H1 (cell line): ENCODE measurements around the gene HDAC9. TPM values are rescaled to one million over a fixed set of nuclear protein-coding genes. Genes with fewer than 3 reads are reported as not detected.

ENCODE experiments used
- CTCF ChIA-PET: fragments of 300-600 bp; sonication (Branson Sonifier 250); formaldehyde crosslinking; loops from one replicate; lab custom pipeline; 2021; ENCODE audit not compliant: partially characterized antibody; lab: Charles Lee
- POLR2A ChIA-PET: fragments of 300-600 bp; sonication (Branson Sonifier 250); formaldehyde crosslinking; loops from one replicate; lab custom pipeline; 2021; ENCODE audit warnings: inconsistent platforms; ENCODE audit not compliant: partially characterized antibody; lab: Charles Lee
- DNase-seq, 2 experiments: peaks; one replicate each; pipeline versions ENCODE4 v3.0.0 to v3.0.0-alpha.2; 2010 to 2022; ENCODE audit warnings: low spot score in 2 of 2, low read depth in 1 of 2, mixed read lengths in 1 of 2
- FAIRE-seq: peaks from 2 replicates; lab custom pipeline; 2011; peaks lifted over from hg19 to GRCh38; lab: Jason Lieb, UNC
- H2AFZ ChIP-seq: 2 replicates; pipeline ENCODE4 v1.8.1; 2012; ENCODE audit warnings: low read length, inconsistent platforms
- H2AK5ac ChIP-seq: 2 replicates; pipeline ENCODE4 v1.6.1; 2013; ENCODE audit warnings: low read depth, low read length
- H2BK120ac ChIP-seq: replicated peaks from 2 replicates; pipeline ENCODE3; 2013; ENCODE audit warnings: low read depth, low read length, inconsistent platforms
- H2BK12ac ChIP-seq: 2 replicates; pipeline ENCODE4 v1.6.1; 2013; ENCODE audit warnings: low read depth, low read length
- H2BK15ac ChIP-seq: 2 replicates; pipeline ENCODE4 v1.6.1; 2013; ENCODE audit warnings: low read length
- H2BK20ac ChIP-seq: 2 replicates; pipeline ENCODE4 v1.6.1; 2013; ENCODE audit warnings: low read length
- H2BK5ac ChIP-seq: 2 replicates; pipeline ENCODE4 v1.6.1; 2013; ENCODE audit warnings: low read depth, low read length
- H3K14ac ChIP-seq: 2 replicates; pipeline ENCODE4 v1.6.1; 2013; ENCODE audit warnings: inconsistent platforms; ENCODE audit not compliant: insufficient read length
- H3K18ac ChIP-seq: 2 replicates; pipeline ENCODE4 v1.6.1; 2013; ENCODE audit warnings: low read length; ENCODE audit errors: extremely low read depth
- H3K23ac ChIP-seq: 2 replicates; pipeline ENCODE4 v1.6.1; 2013; ENCODE audit warnings: inconsistent platforms; ENCODE audit not compliant: insufficient read length
- H3K23me2 ChIP-seq: 2 replicates; pipeline ENCODE4 v1.6.1; 2013; ENCODE audit warnings: low read depth, low read length
- H3K27ac ChIP-seq: 2 replicates; pipeline ENCODE4 v1.6.1; 2011; ENCODE audit warnings: low read depth, low read length, inconsistent platforms
- H3K27me3 ChIP-seq, 4 experiments: replicated peaks in 1 of 4; 1 replicate in 1 of 4; 2 replicates in 3 of 4; pipeline versions ENCODE4 v1.6.1 to v1.8.1; 2011 to 2013; ENCODE audit warnings: low read length in 3 of 4, mild to moderate bottlenecking in 3 of 4, inconsistent platforms in 2 of 4, mixed read lengths in 2 of 4, moderate library complexity in 1 of 4; ENCODE audit not compliant: control insufficient read depth in 3 of 4, insufficient read depth in 3 of 4; ENCODE audit errors: extremely low read depth in 1 of 4
- H3K36me3 ChIP-seq, 4 experiments: 2 replicates each; pipeline versions ENCODE4 v1.6.1 to v1.8.1; 2011 to 2013; ENCODE audit warnings: mild to moderate bottlenecking in 4 of 4, low read length in 3 of 4, moderate library complexity in 2 of 4, control low read depth in 1 of 4, inconsistent platforms in 1 of 4; ENCODE audit not compliant: insufficient read depth in 4 of 4, control insufficient read depth in 2 of 4
- H3K4ac ChIP-seq: replicated peaks from 2 replicates; pipeline ENCODE3; 2013; ENCODE audit warnings: low read length, low read depth, mixed read lengths, inconsistent platforms; ENCODE audit not compliant: insufficient read length
- H3K4me1 ChIP-seq, 4 experiments: replicated peaks in 1 of 4; 1 replicate in 1 of 4; 2 replicates in 3 of 4; pipeline versions ENCODE4 v1.6.1 to v1.8.1; 2011 to 2013; ENCODE audit warnings: low read length in 3 of 4, inconsistent platforms in 2 of 4, mixed read lengths in 1 of 4; ENCODE audit not compliant: insufficient read depth in 4 of 4, control insufficient read depth in 3 of 4
- H3K4me2 ChIP-seq, 2 experiments: 2 replicates each; pipeline versions ENCODE4 v1.6.1 to v1.8.1; 2011 to 2013; ENCODE audit warnings: low read depth in 2 of 2, low read length in 2 of 2, control low read depth in 1 of 2, inconsistent platforms in 1 of 2, mild to moderate bottlenecking in 1 of 2; ENCODE audit not compliant: insufficient read depth in 1 of 2
- H3K4me3 ChIP-seq, 4 experiments: fragments of 200-600, 300-600 bp in 1 of 4; sonication (generic), shearing (Covaris generic), sonication (Bioruptor Twin) in 1 of 4; 2 replicates each; pipeline versions ENCODE4 v1.5.1 to v1.8.1; 2011 to 2016; ENCODE audit warnings: low read length in 4 of 4, low read depth in 3 of 4, control low read depth in 2 of 4, inconsistent platforms in 2 of 4, mild to moderate bottlenecking in 2 of 4, mixed read lengths in 1 of 4, moderate library complexity in 1 of 4; ENCODE audit not compliant: insufficient read depth in 2 of 4; ENCODE audit errors: extremely low read depth in 1 of 4
- H3K56ac ChIP-seq: replicated peaks from 2 replicates; pipeline ENCODE3; 2013; ENCODE audit warnings: low read depth, mild to moderate bottlenecking, mixed read lengths, low read length, inconsistent platforms; ENCODE audit not compliant: insufficient read length
- H3K79me1 ChIP-seq: 2 replicates; pipeline ENCODE4 v1.6.1; 2013; ENCODE audit warnings: low read depth, low read length, control low read depth
- H3K79me2 ChIP-seq, 2 experiments: 2 replicates each; pipeline versions ENCODE4 v1.6.1 to v1.8.1; 2012 to 2013; ENCODE audit warnings: low read length in 2 of 2, mild to moderate bottlenecking in 2 of 2, inconsistent platforms in 1 of 2; ENCODE audit not compliant: insufficient read depth in 2 of 2, control insufficient read depth in 1 of 2
- H3K9ac ChIP-seq, 4 experiments: replicated peaks in 1 of 4; 1 replicate in 1 of 4; 2 replicates in 3 of 4; pipeline versions ENCODE4 v1.6.1 to v1.8.1; 2011 to 2013; ENCODE audit warnings: low read depth in 3 of 4, low read length in 3 of 4, control low read depth in 2 of 4, mild to moderate bottlenecking in 2 of 4, moderate library complexity in 2 of 4, inconsistent platforms in 1 of 4; ENCODE audit errors: extremely low read depth in 1 of 4
- H3K9me3 ChIP-seq, 2 experiments: 2 replicates each; pipeline versions ENCODE4 v1.6.1 to v1.8.1; 2012 to 2013; ENCODE audit warnings: mild to moderate bottlenecking in 2 of 2, moderate library complexity in 2 of 2, control low read depth in 1 of 2, inconsistent platforms in 1 of 2, low read depth in 1 of 2, low read length in 1 of 2, mixed read lengths in 1 of 2; ENCODE audit not compliant: insufficient read depth in 2 of 2
- H4K20me1 ChIP-seq, 2 experiments: replicated peaks in 1 of 2; 2 replicates each; pipeline versions ENCODE3 to v1.8.1; 2011 to 2013; ENCODE audit warnings: inconsistent platforms in 2 of 2, low read length in 2 of 2, mild to moderate bottlenecking in 1 of 2; ENCODE audit not compliant: insufficient read depth in 2 of 2, control insufficient read depth in 1 of 2
- H4K5ac ChIP-seq: 2 replicates; pipeline ENCODE4 v1.6.1; 2013; ENCODE audit warnings: low read length, low read depth, mixed read lengths, inconsistent platforms; ENCODE audit not compliant: insufficient read length
- H4K8ac ChIP-seq: 2 replicates; pipeline ENCODE4 v1.8.0; 2013; ENCODE audit warnings: mild to moderate bottlenecking, moderate library complexity, low read length, inconsistent platforms; ENCODE audit not compliant: insufficient read depth; ENCODE audit errors: extremely low read depth
- H4K91ac ChIP-seq: replicated peaks from 2 replicates; pipeline ENCODE3; 2013; ENCODE audit warnings: low read length, mixed read lengths, inconsistent platforms; ENCODE audit not compliant: insufficient read length
- BCL11A ChIP-seq, 2 experiments: IDR thresholded peaks; one replicate each; pipeline ENCODE4 v1.6.1; 2011; ENCODE audit warnings: low read depth in 2 of 2, low read length in 2 of 2, mild to moderate bottlenecking in 2 of 2
- KDM4A ChIP-seq: IDR thresholded peaks from one replicate; pipeline ENCODE4 v1.7.1; 2012; ENCODE audit warnings: low read depth, mild to moderate bottlenecking, moderate library complexity, low read length, inconsistent platforms; ENCODE audit not compliant: severe bottlenecking
- POLR2AphosphoS5 ChIP-seq: IDR thresholded peaks from 2 replicates; pipeline ENCODE4 v1.6.1; 2011; ENCODE audit warnings: low read depth, low read length
- SIX5 ChIP-seq: IDR thresholded peaks from 2 replicates; pipeline ENCODE4 v1.6.1; 2011; ENCODE audit warnings: mild to moderate bottlenecking, low read depth, low read length
- SP4 ChIP-seq: IDR thresholded peaks from 2 replicates; pipeline ENCODE4 v1.6.1; 2012; ENCODE audit warnings: low read length, inconsistent platforms
- YY1 ChIP-seq: IDR thresholded peaks from 2 replicates; pipeline ENCODE4 v1.6.1; 2011; ENCODE audit warnings: low read depth, mild to moderate bottlenecking, low read length
- WGBS, 2 experiments: shearing (Covaris generic) in 1 of 2; methylation state at CpG; one replicate each; pipeline versions ENCODE4 v1.1.6 to v1.1.7; 2013 to 2015; ENCODE audit warnings: low lambda C conversion rate in 2 of 2, mixed read lengths in 2 of 2, inconsistent platforms in 1 of 2, low coverage in 1 of 2, missing lambda C conversion rate in 1 of 2; ENCODE audit not compliant: insufficient replicate concordance in 2 of 2, insufficient coverage in 1 of 2, insufficient read length in 1 of 2; ENCODE audit errors: extremely low coverage in 1 of 2, missing lambda C conversion rate in 1 of 2; 5-methylcytosine and 5-hydroxymethylcytosine counted together
- polyA plus RNA-seq, 7 experiments: library from polyadenylated mRNA; depleted of rRNA in 3 of 7; stranded (reverse) in 5 of 7; unstranded in 2 of 7; fragments of >200 nt in 5 of 7; fragments of 200-250 nt in 2 of 7; gene quantifications; 1 replicate in 5 of 7; 2 replicates in 1 of 7; 4 replicates in 1 of 7; pipeline versions ENCODE4 v1.2.1 to v1.2.3, GENCODE V29; 2011 to 2013; ENCODE audit warnings: missing spikeins in 2 of 7, mixed read lengths in 2 of 7
- total RNA-seq: library from RNA; stranded (reverse); fragmentation: NEBNext Ultra II Directional; extraction: Animal tissue kit (Norgen Biotek cat#: 25700); gene quantifications from 2 replicates; pipeline ENCODE4 v1.2.1, GENCODE V29; 2021

Gene HDAC9
- total and polyA plus RNA-seq, 2 of the 8 experiments (the other 6 are each of a cell fraction or from before 2014, with no cell fraction given) = 9.5 to 13.1 TPM

DNA sequence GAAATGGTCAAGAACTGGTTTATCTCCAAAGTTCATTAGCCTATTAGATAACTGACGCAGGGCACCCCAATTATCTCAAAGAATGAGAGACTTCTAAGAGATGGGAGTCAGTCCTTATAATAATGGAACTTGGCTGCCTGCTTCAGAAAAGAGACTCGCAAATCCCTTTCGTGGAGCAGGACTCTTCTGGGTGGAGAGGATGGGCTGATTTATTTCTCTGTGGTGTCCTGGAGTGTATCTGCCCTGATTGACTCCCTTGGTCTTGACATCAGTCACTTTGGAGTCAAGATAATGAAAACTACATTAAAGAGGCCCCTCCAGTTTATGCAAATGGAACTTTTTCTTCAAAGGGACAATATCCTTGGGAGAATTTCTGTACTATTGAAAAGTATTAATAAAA, 198.9 kb downstream of the HDAC9 start:
- WGBS, 2 experiments = 89% methylated on average over 3 of the region's 3 CpGs; no CpG with 5 or more reads in 1 of the 2 experiments

More for the DNA sequence above, 198.9 kb downstream of the HDAC9 start:
- H3K9me3 ChIP-seq = no peaks in the 10 kb centered on the region
- H4K5ac ChIP-seq = no peak overlapping the region
- H3K18ac ChIP-seq = no peak overlapping the region
- H2BK20ac ChIP-seq = no peak overlapping the region
- H3K4ac ChIP-seq = no peak overlapping the region
- ChIA-PET POLR2A (no interaction called here), CTCF (interaction anchor here (1.2 to 1.6 kb wide), 5 partner anchors 8 to 347 kb away, joined by 3 to 6 read pairs (median 3); no protein-coding TSS in a partner anchor)
- no peak overlapping the region for H3K4me2 ChIP-seq
- no peak overlapping the region for H2AK5ac ChIP-seq
- H4K8ac ChIP-seq = no peak overlapping the region
- H3K9ac ChIP-seq = no peak overlapping the region
- H2BK120ac ChIP-seq = no peak overlapping the region
- DNase-seq (no peak), FAIRE-seq (no peak)
- no peak overlapping the region for H2BK12ac ChIP-seq
- TF ChIP-seq BCL11A (IDR thresholded peaks at IDR 0.05; ENCODE audit: low read depth in 2 of 2, low read length in 2 of 2) (no peak), SP4 (no peak), SIX5 (no peak), POLR2AphosphoS5 (no peak), YY1 (no peak), KDM4A (no peak)
- H2BK15ac ChIP-seq = no peak overlapping the region
- no peak overlapping the region for H3K56ac ChIP-seq
- H3K14ac ChIP-seq = no peak overlapping the region
- no peaks in the 10 kb centered on the region for H3K36me3 ChIP-seq
- no peak overlapping the region for H3K23ac ChIP-seq
- no peaks in the 10 kb centered on the region for H3K27me3 ChIP-seq
- no peaks in the 10 kb centered on the region; the same call in 1 of the 2 replicates for H3K23me2 ChIP-seq
- H2AFZ ChIP-seq = no peak overlapping the region
- no peak overlapping the region for H2BK5ac ChIP-seq
- no peak overlapping the region for H4K91ac ChIP-seq
- no peaks in the 10 kb centered on the region for H3K4me1 ChIP-seq
- no peaks in the 10 kb centered on the region for H4K20me1 ChIP-seq
- H3K79me1 ChIP-seq = no peaks in the 10 kb centered on the region
- H3K79me2 ChIP-seq = no peaks in the 10 kb centered on the region
- H3K27ac ChIP-seq = no peak overlapping the region
- H3K4me3 ChIP-seq = no peak overlapping the region
